ENCODE measurements around the gene UGP2. TPM values are rescaled to one million over a fixed set of nuclear protein-coding genes. Genes with fewer than 3 reads are reported as not detected.

The UGP2 gene
- total and polyA plus RNA-seq, 2 donors (not counting 3 experiments of a cell fraction or from before 2014, with no cell fraction given): 14.2 to 57.7 TPM

DNA sequence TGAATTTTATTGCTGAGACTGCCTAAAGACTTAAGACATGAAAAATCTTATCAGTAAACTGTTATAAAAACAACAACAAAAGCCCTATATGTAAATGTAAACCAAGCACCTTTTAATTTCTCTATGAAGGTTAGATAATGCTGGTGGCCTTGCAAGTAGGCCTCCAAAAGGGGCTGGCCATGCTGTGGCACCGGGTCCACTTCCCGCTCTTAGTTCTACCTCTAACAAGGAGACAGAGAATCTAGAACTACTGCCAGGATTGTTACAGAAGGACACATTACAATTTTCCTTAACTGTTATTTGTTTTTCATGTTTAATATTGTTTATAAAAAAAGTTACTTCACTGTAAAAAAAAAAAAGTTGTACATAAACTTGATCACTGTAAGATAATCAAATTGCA lies 49.0 kb downstream of the UGP2 start:
- H3K27me3 ChIP-seq (ENCODE audit: control insufficient read depth in 2 of 2, insufficient read depth in 2 of 2, low read length in 2 of 2): no peaks in the 10 kb centered on the region
- H3K27ac ChIP-seq (ENCODE audit: insufficient read depth, low read depth, low read length): no peak overlapping the region
- no peaks in the 10 kb centered on the region for H3K9me1 ChIP-seq (replicated peaks; ENCODE audit: control insufficient read depth, extremely low read depth, insufficient read depth, low read length)
- H3K4me1 ChIP-seq (ENCODE audit: control insufficient read depth, extremely low read depth, insufficient read depth, low read length): no peaks in the 10 kb centered on the region
- no peak for TF ChIP-seq POLR2A (IDR thresholded peaks at IDR 0.05; ENCODE audit: low read depth, low read length)
- TF ChIP-seq, protein P1, sequence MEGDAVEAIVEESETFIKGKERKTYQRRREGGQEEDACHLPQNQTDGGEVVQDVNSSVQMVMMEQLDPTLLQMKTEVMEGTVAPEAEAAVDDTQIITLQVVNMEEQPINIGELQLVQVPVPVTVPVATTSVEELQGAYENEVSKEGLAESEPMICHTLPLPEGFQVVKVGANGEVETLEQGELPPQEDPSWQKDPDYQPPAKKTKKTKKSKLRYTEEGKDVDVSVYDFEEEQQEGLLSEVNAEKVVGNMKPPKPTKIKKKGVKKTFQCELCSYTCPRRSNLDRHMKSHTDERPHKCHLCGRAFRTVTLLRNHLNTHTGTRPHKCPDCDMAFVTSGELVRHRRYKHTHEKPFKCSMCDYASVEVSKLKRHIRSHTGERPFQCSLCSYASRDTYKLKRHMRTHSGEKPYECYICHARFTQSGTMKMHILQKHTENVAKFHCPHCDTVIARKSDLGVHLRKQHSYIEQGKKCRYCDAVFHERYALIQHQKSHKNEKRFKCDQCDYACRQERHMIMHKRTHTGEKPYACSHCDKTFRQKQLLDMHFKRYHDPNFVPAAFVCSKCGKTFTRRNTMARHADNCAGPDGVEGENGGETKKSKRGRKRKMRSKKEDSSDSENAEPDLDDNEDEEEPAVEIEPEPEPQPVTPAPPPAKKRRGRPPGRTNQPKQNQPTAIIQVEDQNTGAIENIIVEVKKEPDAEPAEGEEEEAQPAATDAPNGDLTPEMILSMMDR (IDR thresholded peaks at IDR 0.05; ENCODE audit: extremely low read depth in 1 of 2, insufficient read depth in 1 of 2, low read depth in 1 of 2, low read length in 2 of 2): no peak
- TF ChIP-seq GATA2 (IDR thresholded peaks at IDR 0.05; ENCODE audit: insufficient read depth, insufficient read length, low read depth, low read length): no peak
- no peak for TF ChIP-seq FOS (IDR thresholded peaks at IDR 0.05; ENCODE audit: borderline replicate concordance, insufficient read depth, low read length)
- no peak for TF ChIP-seq JUN (IDR thresholded peaks at IDR 0.05; ENCODE audit: borderline replicate concordance, insufficient read depth, insufficient read length, low read depth)
- no peak for TF ChIP-seq MYC (IDR thresholded peaks at IDR 0.05; ENCODE audit: low read depth, low read length)
- no peak for TF ChIP-seq EZH2 (IDR thresholded peaks at IDR 0.05; ENCODE audit: borderline replicate concordance, low read depth, low read length, severe bottlenecking)
- TF ChIP-seq, protein P2, sequence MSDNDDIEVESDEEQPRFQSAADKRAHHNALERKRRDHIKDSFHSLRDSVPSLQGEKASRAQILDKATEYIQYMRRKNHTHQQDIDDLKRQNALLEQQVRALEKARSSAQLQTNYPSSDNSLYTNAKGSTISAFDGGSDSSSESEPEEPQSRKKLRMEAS (IDR thresholded peaks at IDR 0.05; ENCODE audit: insufficient read depth, insufficient read length): no peak
- TF ChIP-seq POLR2AphosphoS5 (IDR thresholded peaks at IDR 0.05; ENCODE audit: insufficient read depth, low read depth, low read length): no peak
- no peaks in the 10 kb centered on the region for H4K20me1 ChIP-seq (replicated peaks; ENCODE audit: control insufficient read depth, extremely low read depth, insufficient read depth, low read length)
- no peak overlapping the region for H3K4me3 ChIP-seq (replicated peaks in 1 of 3; ENCODE audit: insufficient read depth in 1 of 3, low read depth in 1 of 3, low read length in 3 of 3)
- H3K36me3 ChIP-seq (ENCODE audit: control insufficient read depth in 2 of 2, extremely low read depth in 1 of 2, insufficient read depth in 2 of 2, low read length in 2 of 2): peaks cover 10 to 23% of the 10 kb centered on the region in 2 experiments
- POLR2A ChIA-PET: no interaction called here
- H3K9me3 ChIP-seq (replicated peaks; ENCODE audit: control insufficient read depth, insufficient read depth, low read length): no peaks in the 10 kb centered on the region
- no peaks in the 10 kb centered on the region for H3K79me2 ChIP-seq (ENCODE audit: control insufficient read depth, insufficient read depth, low read length)
- FAIRE-seq (no peak), DNase-seq (ENCODE audit: low read depth, low spot score) (no peak)
- intact Hi-C loops (cut with micrococcal nuclease): no loop called here
- no TSS peak for BruUV-seq (replicated peaks)
- H3K9ac ChIP-seq (replicated peaks; ENCODE audit: extremely low read depth, insufficient read depth, low read length): no peak overlapping the region
- no peak overlapping the region for H3K4me2 ChIP-seq (ENCODE audit: insufficient read depth, low read length)
- no peak overlapping the region for H2AFZ ChIP-seq (ENCODE audit: low read depth, low read length)
- dilution Hi-C loops (cut with MboI; ENCODE audit: extremely low pct_ligation_motif_present, low sequenced_read_pairs): no loop called here
- CTCF ChIA-PET: interaction anchor here (1.1 to 1.3 kb wide), 4 partner anchors 15 to 290 kb away, joined by 3 to 5 read pairs (median 4); no protein-coding TSS in a partner anchor
